ENCODE results near the gene IYD. TPM values are rescaled to one million over a fixed set of nuclear protein-coding genes. Genes with fewer than 3 reads are reported as not detected.
"Not testable (repeated sequence)": the region's sequence is repeated elsewhere in the genome, so short reads cannot be mapped to it uniquely, and the experiment has no call there.

Gene IYD
- total and polyA plus RNA-seq, 7 experiments from 2014 or later: not detected

GRCh38 chr6:150374346-150374745 lies 5.5 kb downstream of the IYD start:
- CTCF ChIA-PET; H3K9me3 Mint-ChIP-seq; H3K4me3 ChIP-seq (ENCODE audit: low read length); ATAC-seq; intact Hi-C loops (cut with micrococcal nuclease); DNase-seq; H3K4me1 Mint-ChIP-seq; H3K4me1 ChIP-seq (ENCODE audit: control insufficient read depth in 2 of 2, insufficient read depth in 2 of 2, low read length in 2 of 2); H3K4me3 Mint-ChIP-seq; H3K36me3 ChIP-seq (ENCODE audit: control insufficient read depth in 2 of 3, insufficient read depth in 3 of 3, low read length in 3 of 3); H3K27me3 ChIP-seq (ENCODE audit: control insufficient read depth in 2 of 2, insufficient read depth in 2 of 2, low read length in 2 of 2); H3K27ac Mint-ChIP-seq; H3K36me3 Mint-ChIP-seq; H3K9me3 ChIP-seq (ENCODE audit: control insufficient read depth in 2 of 3, low read length in 3 of 3); H3K27ac ChIP-seq (ENCODE audit: low read depth, low read length); POLR2A ChIA-PET: not testable (repeated sequence)
- peaks cover 13 to 24% (median 20%) of the 10 kb centered on the region in 5 donors for H3K27me3 Mint-ChIP-seq

GRCh38 chr6:150377211-150377781 lies 8.5 kb downstream of the IYD start:
- ChIA-PET POLR2A (no interaction called here), CTCF (no interaction called here)
- Histone ChIP-seq H3K27ac (ENCODE audit: low read depth, low read length) (no peak overlapping the region), H3K36me3 (ENCODE audit: control insufficient read depth in 2 of 3, insufficient read depth in 3 of 3, low read length in 3 of 3) (no peaks in the 10 kb centered on the region), H3K9me3 (ENCODE audit: control insufficient read depth in 2 of 3, low read length in 3 of 3) (no peaks in the 10 kb centered on the region), H3K27me3 (ENCODE audit: control insufficient read depth in 2 of 2, insufficient read depth in 2 of 2, low read length in 2 of 2) (no peaks in the 10 kb centered on the region), H3K4me1 (ENCODE audit: control insufficient read depth in 2 of 2, insufficient read depth in 2 of 2, low read length in 2 of 2) (no peaks in the 10 kb centered on the region), H3K4me3 (ENCODE audit: low read length) (no peak overlapping the region)
- H3K4me3 Mint-ChIP-seq: no peak overlapping the region
- peaks cover 0 to 4% (median 0%) of the 10 kb centered on the region in 11 donors for H3K9me3 Mint-ChIP-seq
- no peaks in the 10 kb centered on the region for H3K36me3 Mint-ChIP-seq
- no peak overlapping the region for H3K27ac Mint-ChIP-seq
- DNase-seq: no peak
- no peaks in the 10 kb centered on the region for H3K4me1 Mint-ChIP-seq
- peaks cover 17 to 31% (median 27%) of the 10 kb centered on the region in 5 donors for H3K27me3 Mint-ChIP-seq
- intact Hi-C loops (cut with micrococcal nuclease): no loop called here
- no peak for ATAC-seq

DNA sequence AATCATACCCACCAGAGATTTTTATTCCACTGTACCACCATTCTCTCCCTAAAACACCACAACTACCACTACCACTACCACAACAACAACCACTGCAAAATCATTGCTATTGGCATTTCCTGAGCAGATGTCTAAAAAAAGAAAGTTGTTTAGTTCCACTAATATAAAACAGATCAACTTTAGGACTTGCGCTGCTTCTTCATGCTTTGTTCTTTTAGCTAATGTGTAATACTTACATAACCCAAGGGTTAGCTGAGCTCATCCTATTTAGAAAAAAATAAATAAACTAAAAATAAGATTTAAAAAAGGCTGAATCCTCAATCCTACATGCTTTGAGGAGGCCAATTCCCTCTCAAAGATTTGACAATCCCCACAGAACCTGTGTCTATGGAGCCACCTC lies 11.4 kb downstream of the IYD start:
- Mint-ChIP-seq H3K4me1 (no peaks in the 10 kb centered on the region), H3K36me3 (no peaks in the 10 kb centered on the region), H3K9me3 (no peaks in the 10 kb centered on the region), H3K27ac (no peak overlapping the region), H3K4me3 (no peak overlapping the region), H3K27me3 (peaks cover 13 to 30% (median 19%) of the 10 kb centered on the region in 5 donors)
- H3K4me1 ChIP-seq (ENCODE audit: control insufficient read depth in 2 of 2, insufficient read depth in 2 of 2, low read length in 2 of 2): no peaks in the 10 kb centered on the region
- ATAC-seq (no peak), DNase-seq (no peak)
- no peak overlapping the region for H3K4me3 ChIP-seq (ENCODE audit: low read length)
- CTCF ChIA-PET: no interaction called here
- intact Hi-C loops (cut with micrococcal nuclease): no loop called here
- H3K9me3 ChIP-seq (ENCODE audit: control insufficient read depth in 2 of 3, low read length in 3 of 3): no peaks in the 10 kb centered on the region
- no peak overlapping the region for H3K27ac ChIP-seq (ENCODE audit: low read depth, low read length)
- no peaks in the 10 kb centered on the region for H3K36me3 ChIP-seq (ENCODE audit: control insufficient read depth in 2 of 3, insufficient read depth in 3 of 3, low read length in 3 of 3)
- POLR2A ChIA-PET: no interaction called here
- no peaks in the 10 kb centered on the region for H3K27me3 ChIP-seq (ENCODE audit: control insufficient read depth in 2 of 2, insufficient read depth in 2 of 2, low read length in 2 of 2)

DNA sequence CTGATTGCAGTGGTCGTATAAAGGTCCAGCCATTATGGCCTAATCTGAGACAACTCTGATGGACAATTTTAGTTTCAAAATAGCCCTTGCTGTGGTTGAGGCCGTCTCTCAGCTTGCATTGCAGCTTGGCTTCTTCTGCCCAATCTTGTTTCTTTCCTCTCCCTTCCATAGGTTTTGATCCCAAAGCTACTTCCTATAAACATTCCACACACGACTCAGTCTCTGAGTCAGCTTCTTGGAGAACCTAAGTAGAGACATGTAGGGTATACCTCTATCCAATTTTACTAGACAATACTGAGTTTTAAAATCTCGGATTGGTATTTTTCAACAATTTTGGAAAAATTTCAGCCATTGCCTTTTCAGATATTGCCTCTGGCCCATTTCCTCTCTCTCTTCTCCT lies 13.4 kb downstream of the IYD start:
- DNase-seq (no peak), ATAC-seq (no peak)
- Mint-ChIP-seq H3K27ac (no peak overlapping the region), H3K9me3 (no peaks in the 10 kb centered on the region), H3K4me1 (no peaks in the 10 kb centered on the region), H3K27me3 (peaks cover 9 to 31% (median 16%) of the 10 kb centered on the region in 5 donors), H3K4me3 (no peak overlapping the region), H3K36me3 (no peaks in the 10 kb centered on the region)
- no peaks in the 10 kb centered on the region for H3K4me1 ChIP-seq (ENCODE audit: control insufficient read depth in 2 of 2, insufficient read depth in 2 of 2, low read length in 2 of 2)
- ChIA-PET CTCF (no interaction called here), POLR2A (no interaction called here)
- no peaks in the 10 kb centered on the region for H3K27me3 ChIP-seq (ENCODE audit: control insufficient read depth in 2 of 2, insufficient read depth in 2 of 2, low read length in 2 of 2)
- no peak overlapping the region for H3K27ac ChIP-seq (ENCODE audit: low read depth, low read length)
- intact Hi-C loops (cut with micrococcal nuclease): no loop called here
- H3K36me3 ChIP-seq (ENCODE audit: control insufficient read depth in 2 of 3, insufficient read depth in 3 of 3, low read length in 3 of 3): no peaks in the 10 kb centered on the region
- no peaks in the 10 kb centered on the region for H3K9me3 ChIP-seq (ENCODE audit: control insufficient read depth in 2 of 3, low read length in 3 of 3)
- no peak overlapping the region for H3K4me3 ChIP-seq (ENCODE audit: low read length)

DNA sequence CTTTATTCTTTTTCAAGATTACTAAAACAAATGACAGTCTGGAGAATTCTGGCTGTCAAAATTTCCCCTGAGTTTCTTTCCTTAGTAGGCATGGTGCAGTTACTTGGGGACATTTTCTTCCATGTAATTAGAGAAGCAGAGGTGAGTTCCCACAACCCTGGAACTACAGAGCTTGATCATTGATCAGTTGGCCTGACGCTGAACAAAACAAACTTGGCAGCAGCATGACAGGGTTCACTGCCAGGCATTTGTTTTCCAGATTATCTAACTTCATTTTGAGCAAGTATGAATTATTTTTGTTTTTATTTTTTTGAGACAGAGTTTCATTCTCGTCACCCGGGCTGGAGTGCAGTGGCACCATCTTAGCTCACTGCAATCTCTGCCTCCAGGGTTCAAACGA lies 22.6 kb downstream of the IYD start:
- H3K4me1 Mint-ChIP-seq: peaks cover 0 to 2% (median 0%) of the 10 kb centered on the region in 7 donors
- ChIA-PET CTCF (no interaction called here), POLR2A (no interaction called here)
- ATAC-seq (no peak), DNase-seq (no peak)
- Histone ChIP-seq H3K36me3 (ENCODE audit: control insufficient read depth in 2 of 3, insufficient read depth in 3 of 3, low read length in 3 of 3) (no peaks in the 10 kb centered on the region), H3K4me3 (ENCODE audit: low read length) (no peak overlapping the region), H3K27ac (ENCODE audit: low read depth, low read length) (no peak overlapping the region), H3K27me3 (ENCODE audit: control insufficient read depth in 2 of 2, insufficient read depth in 2 of 2, low read length in 2 of 2) (no peaks in the 10 kb centered on the region), H3K4me1 (ENCODE audit: control insufficient read depth in 2 of 2, insufficient read depth in 2 of 2, low read length in 2 of 2) (no peaks in the 10 kb centered on the region), H3K9me3 (ENCODE audit: control insufficient read depth in 2 of 3, low read length in 3 of 3) (no peaks in the 10 kb centered on the region)
- peaks cover 19 to 30% (median 28%) of the 10 kb centered on the region in 5 donors for H3K27me3 Mint-ChIP-seq
- intact Hi-C loops (cut with micrococcal nuclease): loop anchor here (10.0 kb wide), 1 partner anchor 457 kb away; no protein-coding TSS in a partner anchor
- H3K36me3 Mint-ChIP-seq: peaks cover 0 to 4% (median 0%) of the 10 kb centered on the region in 5 donors
- no peak overlapping the region for H3K27ac Mint-ChIP-seq
- no peak overlapping the region for H3K4me3 Mint-ChIP-seq
- H3K9me3 Mint-ChIP-seq: no peaks in the 10 kb centered on the region

DNA sequence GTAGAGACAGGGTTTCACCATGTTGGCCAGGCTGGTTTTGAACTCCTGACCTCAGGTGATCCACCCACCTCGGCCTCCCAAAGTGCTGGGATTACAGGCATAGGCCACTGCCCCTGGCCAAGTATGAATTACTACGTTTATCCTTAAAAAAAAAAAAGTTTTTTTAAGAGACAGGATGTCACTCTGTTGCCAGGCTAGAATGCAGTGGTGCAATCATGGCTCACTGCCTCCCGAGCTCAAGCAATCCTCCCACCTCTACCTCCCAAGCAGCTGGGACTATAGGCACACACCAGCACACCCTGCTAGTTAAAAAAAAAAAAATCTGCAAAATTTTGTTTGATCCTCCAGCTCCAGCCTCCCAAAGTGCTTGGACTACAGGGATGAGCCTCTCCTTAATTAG lies 23.1 kb downstream of the IYD start:
- POLR2A ChIA-PET: no interaction called here
- Mint-ChIP-seq H3K4me3 (no peak overlapping the region), H3K36me3 (peaks cover 0 to 4% (median 0%) of the 10 kb centered on the region in 5 donors)

GRCh38 chr6:150392452-150393220 lies 23.8 kb downstream of the IYD start:
- no peak overlapping the region for H3K4me3 Mint-ChIP-seq
- CTCF ChIA-PET: no interaction called here
- no peaks in the 10 kb centered on the region for H3K9me3 Mint-ChIP-seq
- ATAC-seq (no peak), DNase-seq (no peak)
- Histone ChIP-seq H3K27ac (ENCODE audit: low read depth, low read length) (no peak overlapping the region), H3K4me3 (ENCODE audit: low read length) (no peak overlapping the region), H3K36me3 (ENCODE audit: control insufficient read depth in 2 of 3, insufficient read depth in 3 of 3, low read length in 3 of 3) (no peaks in the 10 kb centered on the region), H3K9me3 (ENCODE audit: control insufficient read depth in 2 of 3, low read length in 3 of 3) (no peaks in the 10 kb centered on the region), H3K4me1 (ENCODE audit: control insufficient read depth in 2 of 2, insufficient read depth in 2 of 2, low read length in 2 of 2) (no peaks in the 10 kb centered on the region), H3K27me3 (ENCODE audit: control insufficient read depth in 2 of 2, insufficient read depth in 2 of 2, low read length in 2 of 2) (no peaks in the 10 kb centered on the region)
- POLR2A ChIA-PET: no interaction called here
- H3K36me3 Mint-ChIP-seq: peaks cover 0 to under 1% (median 0%) of the 10 kb centered on the region in 5 donors
- H3K27me3 Mint-ChIP-seq: peaks cover 18 to 24% (median 22%) of the 10 kb centered on the region in 5 donors
- peaks cover 0 to 2% (median 0%) of the 10 kb centered on the region in 7 donors for H3K4me1 Mint-ChIP-seq
- intact Hi-C loops (cut with micrococcal nuclease): loop anchor here (10.0 kb wide), 1 partner anchor 458 kb away; no protein-coding TSS in a partner anchor
- no peak overlapping the region for H3K27ac Mint-ChIP-seq

More for the DNA sequence above, 23.1 kb downstream of the IYD start:
- no peaks in the 10 kb centered on the region for H3K36me3 ChIP-seq (ENCODE audit: control insufficient read depth in 2 of 3, insufficient read depth in 3 of 3, low read length in 3 of 3)
- Mint-ChIP-seq H3K4me1 (peaks cover 0 to 2% (median 0%) of the 10 kb centered on the region in 7 donors), H3K27ac (no peak overlapping the region), H3K9me3 (no peaks in the 10 kb centered on the region), H3K27me3 (peaks cover 20 to 30% (median 28%) of the 10 kb centered on the region in 5 donors)
- DNase-seq: no peak
- no peak for ATAC-seq
- no peaks in the 10 kb centered on the region for H3K4me1 ChIP-seq (ENCODE audit: control insufficient read depth in 2 of 2, insufficient read depth in 2 of 2, low read length in 2 of 2)
- intact Hi-C loops (cut with micrococcal nuclease): loop anchor here (10.0 kb wide), 1 partner anchor 457 kb away; no protein-coding TSS in a partner anchor
- no peak overlapping the region for H3K27ac ChIP-seq (ENCODE audit: low read depth, low read length)
- H3K9me3 ChIP-seq (ENCODE audit: control insufficient read depth in 2 of 3, low read length in 3 of 3): no peaks in the 10 kb centered on the region
- no peak overlapping the region for H3K4me3 ChIP-seq (ENCODE audit: low read length)
- CTCF ChIA-PET: no interaction called here
- no peaks in the 10 kb centered on the region for H3K27me3 ChIP-seq (ENCODE audit: control insufficient read depth in 2 of 2, insufficient read depth in 2 of 2, low read length in 2 of 2)
